ENCODE results near the gene KANK2.

DNA sequence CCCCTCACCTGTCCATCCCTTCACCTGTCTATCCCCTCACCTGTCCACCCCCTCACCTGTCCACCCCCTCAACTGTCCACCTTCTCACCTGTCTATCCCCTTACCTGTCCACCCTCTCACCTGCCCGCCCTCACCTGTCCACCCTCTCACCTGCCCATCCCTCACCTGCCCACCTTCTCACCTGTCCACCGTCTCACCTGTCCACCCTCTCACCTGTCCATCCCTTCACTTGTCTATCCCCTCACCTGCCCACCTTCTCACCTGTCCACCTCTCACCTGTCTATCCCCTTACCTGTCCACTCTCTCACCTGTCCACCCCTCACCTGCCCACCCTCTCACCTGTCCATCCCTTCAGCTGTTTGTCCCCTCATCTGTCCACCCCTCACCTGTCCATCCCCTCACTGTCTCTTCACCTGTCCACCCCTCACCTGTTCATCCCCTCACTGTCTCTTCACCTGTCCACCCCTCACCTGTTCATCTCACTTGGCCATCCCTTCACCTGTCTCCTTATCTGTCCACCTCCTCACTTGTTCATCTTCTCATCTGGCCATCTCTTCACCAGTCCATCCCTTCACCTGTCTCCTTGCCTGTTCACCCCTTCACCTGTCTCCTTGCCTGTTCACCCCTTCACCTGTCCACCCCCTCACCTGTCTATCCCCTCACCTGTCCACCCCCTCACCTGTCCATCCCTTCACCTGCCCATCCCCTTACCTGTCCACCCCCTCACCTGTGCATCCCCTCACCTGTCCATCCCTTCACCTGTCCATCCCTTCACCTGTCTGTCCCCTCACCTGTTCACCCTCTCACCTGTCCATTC, 12.7 kb upstream of the KANK2 start:
- TF ChIP-seq POLR2AphosphoS5 (IDR thresholded peaks at IDR 0.05; ENCODE audit: borderline replicate concordance, low read depth, low read length) (no peak), EZH2 (IDR thresholded peaks at IDR 0.05) (no peak)

Data from SK-N-MC (cell line).